Activated naive CD8-positive, alpha-beta T cell treated with anti-CD3 and anti-CD28 coated beads, Interleukin-2, amount 50 U/mL, for 16 hours (primary cell): ENCODE data around the gene KLHL6.
"Not testable (repeated sequence)": the region's sequence is repeated elsewhere in the genome, so short reads cannot be mapped to it uniquely, and the experiment has no call there.

ENCODE experiments used
- DNase-seq: peaks from one replicate; pipeline ENCODE4 v3.0.0-alpha.2; 2020; ENCODE audit warnings: low read depth, low spot score

The KLHL6 gene

GRCh38 chr3:183448369-183449128 lies 107.0 kb downstream of the KLHL6 start:
- DNase-seq: no peak

GRCh38 chr3:183447206-183448001 lies 108.1 kb downstream of the KLHL6 start:
- DNase-seq: peak; percentile 45

- DNase-seq: no peak
Measured at GRCh38 chr3:183446838-183447205, 108.7 kb downstream of the KLHL6 start.

- no peak for DNase-seq
Measured at GRCh38 chr3:183444748-183445147, 110.8 kb downstream of the KLHL6 start.

- DNase-seq: no peak
Measured at GRCh38 chr3:183443395-183444385, 111.8 kb downstream of the KLHL6 start.

GRCh38 chr3:183442994-183443393 lies 112.5 kb downstream of the KLHL6 start:
- no peak for DNase-seq

- DNase-seq: not testable (repeated sequence)
Measured at GRCh38 chr3:183440521-183440920, 115.0 kb downstream of the KLHL6 start.

GRCh38 chr3:183439515-183439914 lies 116.0 kb downstream of the KLHL6 start:
- DNase-seq: no peak

- DNase-seq: no peak
Measured at GRCh38 chr3:183438735-183439134, 116.8 kb downstream of the KLHL6 start.

- DNase-seq: no peak
Measured at GRCh38 chr3:183437666-183438564, 117.6 kb downstream of the KLHL6 start.
